22Rv1 (cell line): ENCODE results near the gene LGALS9.

ENCODE experiments used
- H3K27ac ChIP-seq: fragments of 450-650 bp; 2 replicates; pipeline ENCODE4 v1.5.1; 2017
- ZFX ChIP-seq: fragments of 450-650 bp; IDR thresholded peaks from 2 replicates; pipeline ENCODE4 v1.6.1; 2017; ENCODE audit warnings: antibody characterized with exemption, borderline replicate concordance
- TF ChIP-seq, protein P1 (sequence below): fragments of 450-650 bp; IDR thresholded peaks from 2 replicates; pipeline ENCODE4 v1.5.1; 2017; ENCODE audit warnings: mild to moderate bottlenecking

Gene LGALS9

DNA sequence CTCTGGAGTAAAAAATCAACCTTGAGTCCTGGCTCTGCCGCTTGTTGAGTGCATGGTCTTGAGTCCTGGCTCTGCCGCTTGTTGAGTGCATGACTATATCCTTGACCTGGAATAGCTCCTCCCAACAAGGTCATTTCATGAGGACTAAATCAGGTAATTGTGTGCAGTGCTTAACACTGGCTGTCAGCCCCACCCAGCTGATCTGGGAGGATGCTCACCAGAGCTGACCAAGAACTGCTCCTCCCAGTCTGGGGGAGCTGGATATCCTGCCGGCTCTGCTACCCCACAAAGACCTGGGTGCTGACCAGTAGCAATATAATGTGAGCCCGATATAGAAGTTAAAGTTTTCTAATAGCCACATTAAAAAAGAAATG, 20.7 kb upstream of the LGALS9 start:
- TF ChIP-seq, protein P1, sequence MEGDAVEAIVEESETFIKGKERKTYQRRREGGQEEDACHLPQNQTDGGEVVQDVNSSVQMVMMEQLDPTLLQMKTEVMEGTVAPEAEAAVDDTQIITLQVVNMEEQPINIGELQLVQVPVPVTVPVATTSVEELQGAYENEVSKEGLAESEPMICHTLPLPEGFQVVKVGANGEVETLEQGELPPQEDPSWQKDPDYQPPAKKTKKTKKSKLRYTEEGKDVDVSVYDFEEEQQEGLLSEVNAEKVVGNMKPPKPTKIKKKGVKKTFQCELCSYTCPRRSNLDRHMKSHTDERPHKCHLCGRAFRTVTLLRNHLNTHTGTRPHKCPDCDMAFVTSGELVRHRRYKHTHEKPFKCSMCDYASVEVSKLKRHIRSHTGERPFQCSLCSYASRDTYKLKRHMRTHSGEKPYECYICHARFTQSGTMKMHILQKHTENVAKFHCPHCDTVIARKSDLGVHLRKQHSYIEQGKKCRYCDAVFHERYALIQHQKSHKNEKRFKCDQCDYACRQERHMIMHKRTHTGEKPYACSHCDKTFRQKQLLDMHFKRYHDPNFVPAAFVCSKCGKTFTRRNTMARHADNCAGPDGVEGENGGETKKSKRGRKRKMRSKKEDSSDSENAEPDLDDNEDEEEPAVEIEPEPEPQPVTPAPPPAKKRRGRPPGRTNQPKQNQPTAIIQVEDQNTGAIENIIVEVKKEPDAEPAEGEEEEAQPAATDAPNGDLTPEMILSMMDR = no peak
- no peak for TF ChIP-seq ZFX
- no peak overlapping the region for H3K27ac ChIP-seq

DNA sequence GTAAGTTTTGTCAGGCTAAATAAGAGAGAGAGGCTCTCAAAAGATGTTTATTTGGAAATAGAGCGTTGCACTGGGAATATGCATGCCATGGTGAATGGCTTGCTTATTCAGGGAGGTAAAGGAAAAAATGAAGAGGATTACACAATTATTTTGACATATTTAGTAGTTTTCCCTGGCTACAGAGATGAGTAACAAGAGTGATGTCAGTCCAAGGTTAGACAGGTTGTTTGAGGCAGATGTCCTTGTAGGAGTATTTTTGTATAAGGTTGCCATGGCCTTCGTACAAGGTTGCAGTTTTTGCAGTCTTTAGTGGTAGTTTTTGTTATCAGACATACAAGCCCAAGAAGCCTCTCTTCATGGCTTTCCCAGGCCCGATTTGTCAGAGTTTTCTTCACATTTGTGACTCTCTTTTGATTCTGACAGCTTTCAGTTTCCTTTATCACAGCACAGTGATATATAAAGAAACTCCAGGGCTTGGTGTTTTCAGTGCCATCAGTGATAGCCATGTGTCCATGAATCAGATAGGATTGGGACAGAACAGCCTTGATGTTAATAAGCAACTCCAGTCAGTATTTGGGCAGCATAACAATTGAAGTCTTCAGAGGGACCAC, 18.7 kb upstream of the LGALS9 start:
- TF ChIP-seq, protein P1 = no peak
- no peak for TF ChIP-seq ZFX
- H3K27ac ChIP-seq = no peak overlapping the region

DNA sequence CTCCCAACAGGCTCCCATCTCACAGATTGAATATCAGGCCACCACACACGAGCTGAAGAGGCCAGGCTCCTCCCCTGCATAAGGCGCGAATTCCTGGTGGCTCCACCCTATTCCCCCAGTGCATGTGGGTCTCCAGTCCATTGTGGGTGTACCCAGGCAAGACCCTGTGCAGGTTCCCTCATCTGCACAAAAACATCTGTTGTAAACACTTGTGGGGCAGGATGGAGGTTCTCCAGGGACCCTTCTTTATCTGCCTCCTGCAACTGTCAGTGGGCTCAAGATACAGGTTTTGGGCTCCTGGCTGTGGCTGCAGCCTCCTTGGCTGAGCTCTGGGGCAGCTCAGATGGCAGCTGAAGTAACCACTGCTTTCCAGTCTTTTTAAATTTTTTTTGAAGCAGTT, 17.6 kb upstream of the LGALS9 start:
- H3K27ac ChIP-seq = no peak overlapping the region
- TF ChIP-seq ZFX = no peak
- TF ChIP-seq, protein P1 = no peak

DNA sequence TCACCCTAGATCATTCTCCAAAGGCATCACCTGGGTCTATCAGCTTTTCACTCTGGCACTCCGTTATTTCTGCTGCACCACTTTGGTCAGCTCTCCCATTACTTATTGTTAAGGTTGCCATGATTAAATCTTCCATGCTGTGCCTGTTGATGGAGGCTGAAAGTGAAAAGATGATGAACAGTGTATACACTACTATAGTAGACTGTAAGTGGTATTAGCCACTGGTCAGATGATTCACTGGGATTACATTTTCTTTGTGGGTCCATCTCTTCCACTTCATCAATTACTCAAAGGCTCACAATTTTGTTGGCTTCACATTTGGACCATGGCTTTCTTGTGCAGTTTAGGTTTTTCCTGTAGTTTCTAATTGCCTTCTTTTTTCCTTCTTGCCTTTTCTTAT, 15.9 kb upstream of the LGALS9 start:
- TF ChIP-seq, protein P1 = no peak
- TF ChIP-seq ZFX = no peak

DNA sequence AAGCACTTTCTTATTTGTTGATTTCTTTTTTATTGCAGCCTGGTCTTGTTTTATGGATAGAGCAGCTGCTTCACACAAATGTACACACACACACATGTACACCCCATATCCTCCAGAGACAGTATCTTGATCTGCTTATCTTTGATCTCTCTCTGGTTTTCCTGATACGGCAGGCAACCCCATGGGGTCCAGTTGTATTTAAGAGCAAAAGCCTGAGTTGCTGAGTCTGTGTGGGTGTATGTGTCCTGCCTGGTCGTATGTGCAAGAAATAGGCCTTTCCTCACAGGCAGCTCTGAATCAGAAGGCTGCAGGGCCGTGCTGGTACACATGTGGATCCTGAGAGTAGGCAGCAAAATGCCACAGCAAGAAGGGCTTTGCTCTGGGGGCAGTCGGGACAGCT, 14.6 kb upstream of the LGALS9 start:
- TF ChIP-seq, protein P1 = no peak
- H3K27ac ChIP-seq = no peak overlapping the region

More for the DNA sequence above, 15.9 kb upstream of the LGALS9 start:
- no peak overlapping the region for H3K27ac ChIP-seq

DNA sequence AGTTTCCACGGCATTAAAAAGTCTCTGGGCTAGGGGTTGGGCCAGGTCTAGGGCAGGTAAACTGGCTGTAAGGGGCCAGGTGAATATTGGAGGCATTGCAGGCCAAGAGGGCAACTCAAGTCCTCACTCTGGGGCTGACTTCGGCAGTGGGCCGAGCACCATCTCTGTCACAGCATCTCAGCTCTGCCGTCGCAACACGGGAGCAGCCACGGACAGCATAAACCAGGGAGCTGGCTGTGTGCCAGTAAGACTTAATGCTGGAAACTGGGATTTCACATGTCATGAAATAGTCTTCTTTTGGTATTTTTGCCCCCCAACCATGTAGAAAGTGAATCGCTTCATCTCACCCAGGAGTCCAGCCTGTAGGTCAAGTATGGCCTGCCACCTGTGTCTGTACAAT, 12.6 kb upstream of the LGALS9 start:
- H3K27ac ChIP-seq = no peak overlapping the region
- TF ChIP-seq, protein P1 = no peak
- TF ChIP-seq ZFX = no peak

DNA sequence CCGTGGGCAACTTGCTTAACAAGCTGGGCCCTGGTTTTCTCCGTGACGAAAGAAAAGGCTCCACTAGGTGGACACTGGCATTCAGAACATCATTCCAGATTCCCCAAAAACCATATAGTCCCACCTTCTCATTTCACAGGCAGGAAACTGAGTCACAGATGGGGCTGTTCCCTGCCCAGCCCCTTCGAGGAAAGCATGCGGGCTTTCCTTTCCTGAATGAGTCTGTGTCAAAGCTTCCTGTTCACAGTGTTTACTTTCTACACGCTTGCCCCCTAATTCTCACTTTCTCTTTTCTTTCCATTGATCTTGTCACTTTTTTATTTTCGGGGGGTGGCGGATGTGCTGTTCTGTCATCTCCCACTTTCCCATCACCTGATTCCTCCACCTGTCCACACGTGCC, 10.3 kb upstream of the LGALS9 start:
- TF ChIP-seq, protein P1 = no peak
- no peak for TF ChIP-seq ZFX
- H3K27ac ChIP-seq = no peak overlapping the region
